ENCODE measurements around the gene GJB5.

The GJB5 gene

GRCh38 chr1:34777519-34778321 is 22.9 kb downstream of the GJB5 start:
- DNase-seq, result no peak

GRCh38 chr1:34778381-34778780 is 23.5 kb downstream of the GJB5 start:
- no peak for DNase-seq

- DNase-seq, result no peak
These were observed 24.2 kb downstream of the GJB5 start for GRCh38 chr1:34779005-34779404.

- no peak for DNase-seq
These were observed 24.7 kb downstream of the GJB5 start for GRCh38 chr1:34779526-34779925.

GRCh38 chr1:34779962-34780361 is 25.1 kb downstream of the GJB5 start:
- no peak for DNase-seq

GRCh38 chr1:34780528-34780927 is 25.7 kb downstream of the GJB5 start:
- DNase-seq, result no peak

GRCh38 chr1:34781071-34781843 is 26.4 kb downstream of the GJB5 start, which contains the start of gene GJB3:
Gene GJB3 (plus strand): TSS chr1:34781214. CDS start chr1:34784763, 3,549 bp downstream.
- peak in 2 of 3 experiments; percentile 41 to 55 for DNase-seq

- DNase-seq, result no peak
These were observed 27.1 kb downstream of the GJB5 start for GRCh38 chr1:34781844-34782391.

GRCh38 chr1:34784751-34785221 is 29.9 kb downstream of the GJB5 start:
- DNase-seq, result no peak

GRCh38 chr1:34785231-34785874 is 30.5 kb downstream of the GJB5 start:
- DNase-seq, result no peak

GRCh38 chr1:34785875-34786470 is 31.1 kb downstream of the GJB5 start:
- DNase-seq, result no peak

GRCh38 chr1:34786521-34787325 is 31.9 kb downstream of the GJB5 start:
- peak; percentile 65 to 85 (median 66) for DNase-seq

- no peak for DNase-seq
These were observed 32.9 kb downstream of the GJB5 start for GRCh38 chr1:34787461-34788420.

- no peak for DNase-seq
These were observed 36.1 kb downstream of the GJB5 start for GRCh38 chr1:34790985-34791384.

- no peak for DNase-seq
These were observed 37.6 kb downstream of the GJB5 start for GRCh38 chr1:34792424-34792823.

GRCh38 chr1:34792868-34793727 is 38.3 kb downstream of the GJB5 start, which contains the start of gene GJA4:
Gene GJA4 (plus strand): TSS chr1:34792999. CDS start chr1:34794214, 1,215 bp downstream.
- DNase-seq, result no peak

GRCh38 chr1:34794001-34794789 is 39.3 kb downstream of the GJB5 start:
- no peak for DNase-seq

- no peak for DNase-seq
These were observed 39.9 kb downstream of the GJB5 start for GRCh38 chr1:34794790-34795180.

GRCh38 chr1:34795916-34796315 is 41.1 kb downstream of the GJB5 start:
- DNase-seq, result no peak

Data from NCI-H1417 (cell line).